Natural killer cell (primary cell): ENCODE data around the gene PPP1R14B. TPM values are rescaled to one million over a fixed set of nuclear protein-coding genes. Genes with fewer than 3 reads are reported as not detected.

Experiments used
- ATAC-seq, 3 donors: fragments of 150-1000 bp in 2 of 3; fragments of 200-7000 bp in 1 of 3; cut with Tn5 transposase; 1 replicate in 1 of 3; 2 replicates in 2 of 3; pipeline ENCODE4 v1.10.0; 2021; ENCODE audit warnings: mild to moderate bottlenecking in 2 of 3, moderate library complexity in 2 of 3
- DNase-seq, 2 donors: peaks; one replicate each; pipeline versions ENCODE4 v3.0.0 to v3.0.0-alpha.2; 2013 to 2021; ENCODE audit warnings: mixed read lengths in 1 of 2
- H3K27ac ChIP-seq: one replicate; pipeline ENCODE4 v1.5.1; 2013; ENCODE audit warnings: mild to moderate bottlenecking, low read length
- H3K27me3 ChIP-seq: one replicate; pipeline ENCODE4 v1.6.1; 2013; ENCODE audit warnings: low read length; ENCODE audit not compliant: control insufficient read depth, insufficient read depth
- H3K36me3 ChIP-seq: one replicate; pipeline ENCODE4 v1.6.1; 2013; ENCODE audit warnings: low read length; ENCODE audit not compliant: control insufficient read depth, insufficient read depth
- H3K4me1 ChIP-seq: one replicate; pipeline ENCODE4 v1.6.1; 2013; ENCODE audit warnings: low read length; ENCODE audit not compliant: control insufficient read depth, insufficient read depth
- H3K4me3 ChIP-seq: one replicate; pipeline ENCODE4 v1.5.1; 2013; ENCODE audit warnings: low read length
- H3K9me3 ChIP-seq: one replicate; pipeline ENCODE4 v1.6.1; 2013; ENCODE audit warnings: low read length; ENCODE audit not compliant: control insufficient read depth, insufficient read depth
- H3K27ac Mint-ChIP-seq, 2 donors: one replicate each; pipeline ENCODE4 v1.8.0; 2022; ENCODE audit warnings: mild to moderate bottlenecking in 2 of 2, mixed read lengths in 2 of 2, moderate library complexity in 1 of 2
- H3K27me3 Mint-ChIP-seq, 2 donors: one replicate each; pipeline ENCODE4 v1.8.0; 2022; ENCODE audit warnings: low read depth in 2 of 2, mixed read lengths in 2 of 2
- H3K36me3 Mint-ChIP-seq: one replicate; pipeline ENCODE4 v1.8.0; 2022; ENCODE audit warnings: mixed read lengths
- H3K4me1 Mint-ChIP-seq, 2 donors: one replicate each; pipeline ENCODE4 v1.8.0; 2022; ENCODE audit warnings: mixed read lengths in 2 of 2
- H3K4me3 Mint-ChIP-seq: one replicate; pipeline ENCODE4 v1.8.0; 2022; ENCODE audit warnings: mild to moderate bottlenecking, moderate library complexity, mixed read lengths
- H3K9me3 Mint-ChIP-seq, 2 donors: one replicate each; pipeline ENCODE4 v1.8.0; 2022; ENCODE audit warnings: mixed read lengths in 2 of 2
- CTCF ChIP-seq: fragments of 200-600 bp; IDR thresholded peaks from one replicate; pipeline ENCODE4 v1.8.0; 2022; ENCODE audit warnings: antibody characterized with exemption
- WGBS: methylation state at CpG from one replicate; pipeline ENCODE4 v1.1.7; 2013; ENCODE audit warnings: missing lambda C conversion rate; ENCODE audit not compliant: insufficient coverage; 5-methylcytosine and 5-hydroxymethylcytosine counted together
- intact Hi-C: fragments of 100-400 bp; cut with micrococcal nuclease; formaldehyde crosslinking; loops from one replicate; pipeline ENCODE4 v1.14.2; 2022
- total RNA-seq, 4 donors: library from RNA; stranded (reverse); fragments of 120-200 nt in 1 of 4; gene quantifications; one replicate each; pipeline versions ENCODE4 v1.2.3 to v1.2.4, GENCODE V29; 2013 to 2022

PPP1R14B gene
- total RNA-seq, 3 donors from 2014 or later (not counting 1 experiment from before 2014, with no cell fraction given), result 16.9 to 21.3 (median 21.0) TPM

- Mint-ChIP-seq H3K27ac (no peak overlapping the region), H3K4me3 (no peak overlapping the region), H3K4me1 (peaks cover 0 to 5% of the 10 kb centered on the region in 2 donors), H3K36me3 (peaks cover 13% of the 10 kb centered on the region), H3K9me3 (no peaks in the 10 kb centered on the region), H3K27me3 (no peaks in the 10 kb centered on the region)
- DNase-seq, result no peak
- no peak for TF ChIP-seq CTCF
- ATAC-seq, result no peak
- Histone ChIP-seq H3K36me3 (peaks cover 87% of the 10 kb centered on the region), H3K9me3 (no peaks in the 10 kb centered on the region), H3K4me1 (no peaks in the 10 kb centered on the region), H3K4me3 (no peak overlapping the region), H3K27ac (no peak overlapping the region), H3K27me3 (no peaks in the 10 kb centered on the region)
- intact Hi-C loops, result no loop called here
- 76% methylated on average over 2 of the region's 2 CpGs for WGBS
These were observed 48.2 kb downstream of the PPP1R14B start for GRCh38 chr11:64198511-64198910.

GRCh38 chr11:64196626-64197025 is 50.1 kb downstream of the PPP1R14B start:
- H3K4me1 ChIP-seq, result no peaks in the 10 kb centered on the region
- peaks cover 76% of the 10 kb centered on the region for H3K36me3 ChIP-seq
- no peak overlapping the region for H3K4me3 ChIP-seq
- no peak overlapping the region for H3K27ac ChIP-seq
- H3K36me3 Mint-ChIP-seq, result peaks cover 8% of the 10 kb centered on the region
- no peaks in the 10 kb centered on the region for H3K9me3 Mint-ChIP-seq
- H3K27me3 Mint-ChIP-seq, result no peaks in the 10 kb centered on the region
- H3K4me1 Mint-ChIP-seq, result peaks cover 0 to 3% of the 10 kb centered on the region in 2 donors
- no peaks in the 10 kb centered on the region for H3K9me3 ChIP-seq
- no peaks in the 10 kb centered on the region for H3K27me3 ChIP-seq
- no peak for ATAC-seq
- TF ChIP-seq CTCF, result no peak
- intact Hi-C loops, result no loop called here
- H3K27ac Mint-ChIP-seq, result no peak overlapping the region
- DNase-seq, result no peak
- WGBS, result 86% methylated on average over 9 of the region's 9 CpGs
- no peak overlapping the region for H3K4me3 Mint-ChIP-seq

Other genes starting within 250 kb of the PPP1R14B start
- not detected for gene FLRT1, start 211.0 kb downstream of the PPP1R14B start, total RNA-seq
- 1 to 10 TPM in 2 of 3 donors, under 1 TPM in 1; 0.73 to 3.3 (median 1.8) TPM for gene MACROD1, start 80.8 kb downstream of the PPP1R14B start, total RNA-seq
- gene STIP1, start 60.8 kb downstream of the PPP1R14B start, total RNA-seq, result 100 to 1,000 TPM in 1 of 3 donors, 10 to 100 TPM in 2; 80.9 to 110 (median 85.1) TPM
- 100 to 1,000 TPM; 194 to 202 (median 196) TPM for gene FERMT3, start 40.2 kb downstream of the PPP1R14B start, total RNA-seq
- 10 to 100 TPM; 22.7 to 30.8 (median 28.5) TPM for gene TRPT1, start 20.8 kb downstream of the PPP1R14B start, total RNA-seq
- 10 to 100 TPM; 59.1 to 79.1 (median 74.8) TPM for gene NUDT22, start 20.7 kb downstream of the PPP1R14B start, total RNA-seq
- 10 to 100 TPM; 45.0 to 47.0 (median 46.6) TPM for gene DNAJC4, start 16.4 kb downstream of the PPP1R14B start, total RNA-seq
- gene VEGFB, start 12.4 kb downstream of the PPP1R14B start, total RNA-seq, result 10 to 100 TPM; 30.7 to 38.7 (median 37.3) TPM
- gene FKBP2, start 5.8 kb downstream of the PPP1R14B start, total RNA-seq, result 10 to 100 TPM; 26.4 to 39.3 (median 30.3) TPM
- gene PLCB3, start 4.6 kb upstream of the PPP1R14B start, total RNA-seq, result 1 to 10 TPM; 5.4 to 7.6 (median 5.5) TPM
- gene BAD, start 37.7 kb upstream of the PPP1R14B start, total RNA-seq, result 10 to 100 TPM; 30.6 to 35.8 (median 31.6) TPM
- gene GPR137, start 38.9 kb upstream of the PPP1R14B start, total RNA-seq, result 10 to 100 TPM; 29.1 to 61.3 (median 34.4) TPM
- gene KCNK4, start 44.4 kb upstream of the PPP1R14B start, total RNA-seq, result under 1 TPM in 2 of 3 donors, not detected in 1; 0.30 to 0.86 TPM
- under 1 TPM in 2 of 3 donors, not detected in 1; 0.80 to 0.90 TPM for gene CATSPERZ, start 53.4 kb upstream of the PPP1R14B start, total RNA-seq
- gene ESRRA, start 58.6 kb upstream of the PPP1R14B start, total RNA-seq, result 10 to 100 TPM; 47.1 to 51.3 (median 50.0) TPM
- 100 to 1,000 TPM in 2 of 3 donors, 10 to 100 TPM in 1; 98.4 to 106 (median 105) TPM for gene TRMT112, start 70.6 kb upstream of the PPP1R14B start, total RNA-seq
- gene PRDX5, start 71.2 kb upstream of the PPP1R14B start, total RNA-seq, result 100 to 1,000 TPM in 1 of 3 donors, 10 to 100 TPM in 2; 85.9 to 104 (median 88.8) TPM
- 100 to 1,000 TPM; 262 to 276 (median 272) TPM for gene CCDC88B, start 93.3 kb upstream of the PPP1R14B start, total RNA-seq
- gene RPS6KA4, start 112.2 kb upstream of the PPP1R14B start, total RNA-seq, result 10 to 100 TPM; 27.6 to 36.0 (median 34.4) TPM